Stimulated activated CD8-positive, alpha-beta memory T cell treated with anti-CD3 and anti-CD28 coated beads, Interleukin-12 subunit alpha, Interleukin-12 subunit beta, amount 100 ng/mL, for 24 hours (primary cell): ENCODE data around the gene PTPRD.
"Not testable (repeated sequence)": the region's sequence is repeated elsewhere in the genome, so short reads cannot be mapped to it uniquely, and the experiment has no call there.

Source experiments
- DNase-seq: peaks from one replicate; pipeline ENCODE4 v3.0.0-alpha.2; 2020; ENCODE audit errors: extremely low read depth

PTPRD gene

DNA sequence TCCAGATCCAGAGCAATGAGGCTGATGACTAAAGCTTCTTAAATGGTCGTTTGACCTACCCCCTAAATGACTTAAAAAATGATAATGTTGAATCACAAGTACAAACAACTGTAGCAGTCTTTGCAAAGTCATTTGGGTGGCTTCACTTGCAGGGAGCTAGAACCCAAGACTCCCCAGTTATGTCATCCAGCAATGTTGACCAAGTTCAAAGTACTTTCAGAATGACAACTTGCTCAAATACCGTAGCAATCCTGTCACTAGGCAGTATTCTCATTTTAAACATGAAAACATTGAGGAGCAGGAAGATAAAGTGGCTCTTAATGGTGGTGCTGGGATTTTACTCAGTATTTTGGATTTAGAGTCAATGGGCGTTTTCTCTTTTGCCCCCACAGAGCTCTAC, 1596.2 kb downstream of the PTPRD start:
- no peak for DNase-seq

DNA sequence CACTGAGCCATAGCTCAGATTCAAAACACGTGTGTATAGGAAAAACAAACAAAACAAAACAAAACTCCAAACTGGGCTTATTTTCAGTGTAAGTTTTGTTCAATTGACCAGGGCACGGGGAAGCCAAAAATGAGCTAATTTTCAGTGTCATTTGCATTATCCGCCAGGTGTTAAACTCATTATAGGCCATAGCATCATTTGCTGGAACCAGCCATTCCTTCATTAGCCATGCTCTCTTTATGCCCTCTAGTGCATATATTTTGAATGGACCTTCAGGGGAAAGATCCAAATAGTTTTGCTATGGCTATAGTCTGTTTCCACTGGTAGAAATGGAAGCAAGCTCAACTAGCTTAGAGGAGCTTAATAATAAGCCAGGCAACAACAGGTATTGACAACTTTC, 1608.0 kb downstream of the PTPRD start:
- no peak for DNase-seq

DNA sequence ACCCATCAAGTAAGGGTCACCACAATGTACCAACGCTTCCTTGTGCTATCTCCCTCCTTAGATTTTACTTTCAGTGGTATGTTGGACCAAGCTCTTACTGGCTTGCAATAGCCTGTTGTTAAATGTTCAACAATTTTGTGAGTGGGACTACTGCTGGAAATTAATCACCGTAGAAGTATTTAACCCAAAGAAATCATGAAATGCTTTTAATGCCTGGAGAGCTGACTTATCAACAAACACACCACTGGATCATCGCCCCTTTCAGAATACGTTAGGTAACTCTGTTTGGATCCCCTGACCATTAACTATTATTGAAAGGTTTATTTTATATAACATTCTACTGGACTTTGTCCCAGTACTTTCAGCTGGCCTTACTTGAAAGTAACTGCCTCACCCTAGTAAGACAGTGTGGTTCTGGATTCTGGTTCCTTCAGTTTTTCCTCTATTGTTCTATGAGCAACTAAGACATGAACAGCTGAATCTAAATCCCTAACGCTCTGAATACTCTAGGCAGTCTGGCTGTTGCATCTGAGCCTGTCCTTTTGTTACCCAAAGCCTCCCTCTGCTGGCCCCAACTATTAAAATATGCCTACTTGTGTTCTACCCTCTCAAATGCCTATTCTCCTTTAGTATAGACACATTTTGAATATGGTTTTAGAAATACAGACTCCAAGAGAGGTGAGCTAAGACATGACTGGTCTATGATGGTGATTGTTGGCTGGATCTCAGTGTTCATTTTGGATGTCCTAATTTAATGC, 1609.8 kb downstream of the PTPRD start:
- DNase-seq: no peak

DNA sequence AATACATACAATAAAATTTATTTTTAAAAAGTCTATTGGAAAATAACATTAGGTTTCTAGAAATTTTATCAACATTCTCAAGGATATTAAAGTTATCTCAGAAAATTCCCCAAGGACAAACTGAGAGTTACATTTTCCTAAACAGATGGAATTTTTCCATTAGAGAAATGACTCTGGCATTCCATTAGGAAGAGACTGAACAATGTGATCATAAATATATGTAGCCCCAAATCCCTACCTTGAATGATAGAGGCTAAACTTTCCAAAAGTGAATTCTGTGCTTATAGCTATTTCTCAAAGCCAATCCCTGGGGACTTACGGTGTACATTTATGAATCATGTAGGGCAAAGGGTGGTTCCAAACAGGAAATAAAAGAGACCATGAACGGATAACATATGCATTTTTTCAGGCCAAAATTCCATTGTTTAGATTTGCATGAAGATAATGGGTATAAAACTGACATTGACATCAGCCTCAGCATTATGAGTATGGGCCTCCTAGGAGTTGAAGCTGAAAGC, 1632.2 kb downstream of the PTPRD start:
- no peak for DNase-seq

DNA sequence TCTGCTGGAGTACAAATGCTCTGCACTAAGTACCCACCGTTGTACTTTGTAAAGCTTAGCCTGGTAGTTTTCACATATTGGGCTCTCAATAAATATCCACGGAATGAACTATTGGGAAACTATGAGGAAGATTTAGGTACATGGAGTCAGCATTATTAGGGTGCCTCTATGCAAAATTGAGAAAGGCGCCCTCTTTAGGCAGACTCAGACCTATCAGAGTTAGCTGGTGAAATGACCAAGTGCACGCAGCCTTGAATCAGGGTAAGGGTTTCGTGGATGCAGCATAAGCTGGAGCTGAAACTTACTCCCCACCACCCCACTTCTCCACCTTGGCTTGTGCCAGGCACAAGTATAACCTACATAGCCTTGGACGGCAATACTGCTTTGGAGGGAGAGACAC, 1634.5 kb downstream of the PTPRD start:
- no peak for DNase-seq

DNA sequence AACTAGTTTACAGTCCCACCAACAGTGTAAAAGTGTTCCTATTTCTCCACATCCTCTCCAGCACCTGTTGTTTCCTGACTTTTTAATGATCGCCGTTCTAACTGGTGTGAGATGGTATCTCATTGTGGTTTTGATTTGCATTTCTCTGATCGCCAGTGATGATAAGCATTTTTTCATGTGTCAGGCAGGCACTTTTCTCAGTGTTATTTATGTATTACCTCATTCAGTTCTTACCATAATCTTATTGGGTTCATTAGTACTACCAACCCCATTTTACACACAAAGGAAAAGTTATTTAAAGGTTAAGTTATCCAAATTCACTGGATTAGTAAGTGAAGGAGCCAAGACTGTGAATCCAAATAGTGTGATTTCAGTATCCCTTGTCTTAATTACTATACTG, 1644.5 kb downstream of the PTPRD start:
- DNase-seq: not testable (repeated sequence)

DNA sequence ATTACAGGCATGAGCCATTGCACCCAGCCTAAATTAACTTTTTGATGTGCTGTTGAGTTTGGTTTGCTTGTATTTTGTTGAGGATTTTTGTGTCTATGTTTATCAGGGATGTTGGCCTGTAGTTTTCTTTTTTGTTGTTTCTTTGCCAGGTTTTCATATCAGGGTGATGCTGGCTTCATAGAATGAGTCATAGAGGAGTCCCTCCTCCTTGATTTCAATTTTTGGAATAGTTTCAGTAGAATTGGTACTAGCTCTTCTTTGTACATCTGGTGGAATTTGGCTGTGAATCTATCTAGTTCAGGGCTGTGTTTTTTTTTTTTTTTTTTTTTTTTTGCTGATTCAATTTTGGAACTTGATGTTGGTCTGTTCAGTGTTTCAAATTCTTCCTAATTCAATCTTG, 1648.9 kb downstream of the PTPRD start:
- no peak for DNase-seq

DNA sequence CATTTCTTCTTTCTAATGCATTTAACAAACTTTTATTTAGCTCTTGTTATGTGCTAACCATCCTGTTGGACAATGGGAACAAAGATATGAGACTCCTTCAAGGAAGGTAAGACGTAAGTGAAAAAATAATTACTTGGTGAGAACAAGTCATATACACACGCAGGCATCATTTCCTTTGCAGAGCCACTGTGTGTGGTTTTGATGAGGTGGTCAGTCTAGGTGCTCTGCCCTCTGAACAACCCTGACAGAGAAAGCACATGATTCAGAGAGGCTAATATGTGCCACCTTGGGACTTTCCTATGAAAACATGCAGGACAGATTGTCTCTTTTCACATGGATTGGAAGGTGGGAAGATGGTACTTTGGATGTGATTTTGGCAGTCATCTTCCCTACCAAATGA, 1650.7 kb downstream of the PTPRD start:
- no peak for DNase-seq

DNA sequence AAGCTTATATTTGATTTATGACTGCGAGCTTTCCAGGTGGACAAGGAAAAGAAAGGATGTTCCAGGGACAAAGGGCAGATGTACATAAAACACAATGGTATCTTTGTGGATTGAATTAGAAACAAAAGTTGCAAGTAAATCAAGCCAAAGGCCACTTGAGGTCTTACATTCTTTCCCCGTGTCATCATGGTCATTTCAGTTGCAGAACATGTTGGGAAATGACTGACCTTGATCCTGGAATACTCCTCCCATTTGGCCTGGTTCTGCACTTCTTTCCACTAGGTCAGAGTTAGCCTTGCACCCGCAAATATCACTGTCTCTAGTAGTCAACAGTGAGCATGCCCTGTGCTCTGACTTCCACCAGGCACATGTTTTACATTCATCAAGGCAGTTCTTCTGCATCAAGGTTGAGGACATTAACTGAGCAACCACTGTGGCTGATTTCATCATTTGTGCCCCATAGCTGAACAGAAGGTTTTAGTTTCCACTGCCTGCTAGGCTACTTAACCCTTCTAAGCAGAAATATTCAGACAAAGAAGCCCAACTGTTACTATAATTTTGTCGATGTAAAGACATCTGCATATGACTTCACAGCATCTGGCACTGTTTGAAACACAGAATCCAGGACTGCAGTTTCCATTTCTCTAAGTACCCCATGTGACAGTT, 1651.5 kb downstream of the PTPRD start:
- DNase-seq: no peak

DNA sequence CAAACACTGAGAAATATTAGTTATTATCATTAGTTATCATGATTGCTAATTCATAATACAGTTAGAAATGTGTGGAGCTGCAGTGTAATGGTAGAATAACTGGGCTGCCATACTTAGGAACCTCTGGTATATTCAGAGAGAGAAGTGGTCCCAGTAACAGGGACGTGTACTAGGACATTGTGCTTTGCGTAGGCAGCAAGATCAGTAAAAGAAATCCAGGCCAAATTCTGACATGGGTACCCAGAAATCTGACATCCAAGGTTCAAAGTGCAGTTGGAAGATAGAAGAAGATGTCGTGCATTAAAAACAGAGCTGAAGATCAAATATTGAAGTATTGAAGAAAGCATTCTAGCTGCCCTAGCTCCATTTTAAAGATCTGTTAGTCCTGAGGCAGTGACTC, 1652.5 kb downstream of the PTPRD start:
- DNase-seq: no peak

DNA sequence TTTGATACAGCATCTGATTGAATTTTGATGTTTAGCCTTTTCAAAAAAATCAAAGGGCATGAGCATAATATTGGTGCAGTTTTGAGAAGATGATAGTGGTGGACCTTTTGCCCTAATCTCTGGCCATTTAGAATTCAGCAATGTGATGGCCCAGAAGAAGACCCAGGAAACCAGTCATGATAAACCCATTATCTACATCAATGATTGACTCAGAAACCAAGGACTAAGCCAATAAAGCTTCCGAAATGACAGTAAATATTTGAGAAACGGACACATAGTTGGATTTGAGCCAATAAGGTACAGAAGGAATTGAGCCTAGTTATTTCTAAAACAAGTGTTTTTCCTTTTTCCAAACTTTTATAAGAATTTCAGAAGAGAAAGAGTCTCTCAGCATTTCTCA, 1654.4 kb downstream of the PTPRD start:
- no peak for DNase-seq

DNA sequence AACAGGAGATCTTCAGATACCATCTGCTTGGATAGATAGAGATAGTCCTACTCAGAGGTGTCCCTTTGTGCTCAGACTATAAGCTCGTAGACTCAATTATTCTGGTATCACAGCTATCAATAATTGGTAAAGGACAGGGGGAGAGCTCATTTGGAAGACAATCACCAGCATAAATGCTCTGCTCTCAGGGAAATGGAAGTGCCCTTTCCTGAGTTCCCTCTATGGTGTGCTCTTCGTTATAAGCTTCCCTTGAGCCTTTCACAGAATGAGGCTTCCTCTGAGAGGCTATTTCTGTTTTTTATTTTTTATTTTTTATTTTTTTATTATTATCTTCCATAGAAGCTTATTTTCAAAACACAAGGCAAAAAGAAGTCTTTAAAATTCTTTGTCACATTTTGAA, 1657.5 kb downstream of the PTPRD start:
- no peak for DNase-seq

DNA sequence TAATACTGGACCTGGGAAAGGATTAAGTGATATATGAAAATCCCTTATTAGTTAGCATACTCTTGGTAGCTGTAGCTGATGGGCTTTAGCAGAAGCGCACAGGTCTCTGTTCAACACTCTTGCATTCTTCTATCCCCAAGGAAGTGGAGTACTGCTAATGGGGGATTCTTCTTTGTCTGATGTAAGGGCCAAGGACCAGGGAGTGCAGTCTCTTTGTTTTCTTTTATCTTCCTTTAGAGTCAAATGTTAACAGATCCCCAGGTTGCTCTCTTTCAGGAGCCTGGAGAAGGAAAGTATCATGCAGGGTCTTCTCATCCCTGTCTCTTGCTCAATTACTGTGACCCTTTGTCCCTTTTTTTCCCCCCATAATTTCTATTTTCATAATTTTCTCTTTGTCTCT, 1666.3 kb downstream of the PTPRD start:
- no peak for DNase-seq

DNA sequence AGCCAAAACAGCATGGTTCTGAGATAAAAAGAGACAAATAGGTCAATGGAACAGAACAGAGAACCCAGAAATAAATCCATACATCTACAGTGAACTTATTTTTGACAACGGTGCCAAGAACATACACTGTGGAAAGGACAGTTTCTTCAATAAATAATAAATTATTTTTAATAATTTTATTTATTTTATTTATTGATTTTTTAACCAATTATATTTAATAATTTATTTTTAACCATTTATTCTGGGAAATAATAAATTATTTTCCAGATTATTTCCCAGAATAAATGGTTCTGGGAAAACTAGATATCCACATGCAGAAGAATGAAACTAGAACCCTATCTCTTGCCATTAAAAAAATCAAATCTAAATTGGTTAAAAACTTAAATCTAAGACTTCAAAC, 1669.4 kb downstream of the PTPRD start:
- DNase-seq: no peak

DNA sequence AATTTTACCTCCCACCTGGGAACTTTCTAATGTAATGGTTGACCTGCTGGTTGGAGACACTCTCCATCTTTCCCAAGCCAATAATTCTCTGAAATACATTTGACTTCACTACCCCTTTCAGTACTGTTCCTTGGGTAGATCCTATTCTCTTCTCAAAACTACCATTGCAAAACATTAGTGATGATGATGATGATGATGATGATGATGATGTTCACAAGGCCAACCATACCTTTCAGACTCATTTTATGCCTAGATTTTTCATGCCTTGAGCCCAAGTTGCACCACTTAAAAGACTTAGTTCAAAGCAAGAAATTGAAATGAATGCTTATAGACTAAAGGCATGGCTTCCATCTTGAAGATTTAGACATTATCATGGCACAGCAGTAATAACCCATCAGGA, 1672.2 kb downstream of the PTPRD start:
- no peak for DNase-seq

DNA sequence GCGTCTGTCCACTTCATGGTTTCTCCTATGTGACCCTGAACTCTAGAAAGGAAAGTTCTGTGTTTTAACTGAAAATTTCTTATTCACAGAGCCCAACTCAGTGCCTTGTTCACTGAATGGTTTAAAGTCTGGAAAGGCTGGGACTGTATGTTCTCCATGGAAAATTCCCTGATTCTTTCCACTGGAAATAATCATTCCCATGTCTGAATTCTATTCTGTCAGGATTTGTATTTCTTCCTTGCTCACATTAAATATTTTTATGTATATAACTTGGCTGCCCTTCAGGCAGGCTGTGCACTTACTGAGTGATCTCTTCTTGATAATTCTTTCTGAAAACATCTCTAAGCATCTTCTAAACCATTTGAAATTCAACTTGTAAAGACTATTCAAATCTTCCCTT, 1686.3 kb downstream of the PTPRD start:
- DNase-seq: no peak

DNA sequence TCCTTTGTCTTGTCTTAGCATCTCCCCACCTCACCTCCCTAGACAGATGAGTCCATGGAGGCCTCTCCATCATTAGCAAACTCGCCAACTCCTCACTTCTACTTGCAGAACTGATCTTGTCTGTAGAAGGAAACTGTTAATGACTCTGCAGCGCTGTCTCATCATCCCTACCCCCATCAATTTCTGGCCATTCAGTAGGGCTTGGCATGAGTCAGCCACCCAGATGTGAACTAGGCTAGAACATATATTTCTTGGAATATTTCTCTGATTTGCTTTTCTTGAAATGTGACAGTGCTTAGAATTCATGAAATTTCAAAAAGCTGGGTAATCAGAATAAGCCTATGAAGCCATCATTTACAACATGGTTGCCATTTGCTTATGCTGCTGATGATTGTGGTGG, 1688.2 kb downstream of the PTPRD start:
- no peak for DNase-seq

DNA sequence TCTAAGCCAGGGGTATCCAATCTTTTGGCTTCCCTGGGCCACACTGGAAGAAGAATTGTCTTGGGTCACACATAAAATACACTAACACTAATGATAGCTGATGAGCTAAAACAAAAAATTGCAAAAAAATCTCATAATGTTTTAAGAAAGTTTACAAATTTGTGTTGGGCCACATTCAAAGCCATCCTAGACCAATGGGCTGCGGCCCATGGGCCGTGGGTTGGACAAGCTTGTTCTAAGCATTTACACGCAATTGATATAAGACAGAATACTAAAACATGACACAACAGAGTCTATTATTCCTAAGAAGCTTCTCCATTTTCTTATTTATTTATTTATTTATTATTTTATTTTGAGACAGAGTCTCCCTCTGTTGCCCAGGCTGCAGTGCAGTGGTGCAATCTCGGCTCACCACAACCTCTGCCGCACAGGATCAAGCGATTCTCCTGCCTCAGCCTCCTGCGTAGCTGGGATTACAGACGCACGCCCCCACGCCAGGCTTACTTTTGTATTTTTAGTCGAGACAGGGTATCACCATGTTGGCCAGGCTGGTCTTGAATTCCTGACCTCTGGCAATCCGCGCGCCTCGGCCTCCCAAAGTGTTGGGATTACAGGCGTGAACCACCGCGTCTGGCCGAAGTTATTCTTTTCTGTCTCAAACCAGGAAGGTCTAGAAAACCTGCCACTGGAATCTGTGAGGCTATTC, 1692.2 kb downstream of the PTPRD start:
- DNase-seq: not testable (repeated sequence)

DNA sequence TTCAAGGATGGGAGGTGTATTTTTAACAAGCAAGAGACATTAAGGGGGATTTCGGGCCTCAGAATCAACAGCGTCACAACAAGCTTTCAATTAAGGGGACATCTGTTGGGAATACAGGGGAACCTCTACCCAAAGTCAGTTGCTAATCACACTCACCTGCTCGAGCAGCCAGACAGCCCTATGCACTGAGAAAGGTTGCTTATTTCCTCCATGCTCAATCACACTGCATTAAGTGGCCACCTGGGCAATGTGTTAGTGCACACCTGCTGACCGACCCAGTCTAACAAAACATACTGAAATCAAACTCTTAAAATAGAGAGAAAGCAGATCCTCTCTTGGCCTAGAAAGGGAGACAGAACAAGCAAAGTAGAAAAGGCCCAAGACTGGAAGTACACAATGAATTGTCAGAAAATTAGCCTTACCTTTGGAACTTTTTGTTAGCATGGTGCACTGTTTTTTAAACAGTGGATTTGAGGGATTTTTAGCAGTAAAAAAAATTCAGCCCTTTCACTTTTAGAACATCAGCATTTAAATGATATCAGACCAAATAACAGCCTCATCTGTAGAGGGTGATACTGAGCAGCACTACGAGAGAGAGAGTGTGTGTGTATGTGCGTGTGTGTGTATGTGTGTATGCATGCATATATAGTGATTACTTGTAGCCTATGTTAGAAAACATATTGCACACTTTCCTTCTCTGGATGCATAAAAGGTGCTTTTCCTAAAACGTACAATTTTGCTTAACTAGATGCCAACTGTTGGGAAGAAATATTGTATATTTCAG, 1694.7 kb downstream of the PTPRD start:
- no peak for DNase-seq

DNA sequence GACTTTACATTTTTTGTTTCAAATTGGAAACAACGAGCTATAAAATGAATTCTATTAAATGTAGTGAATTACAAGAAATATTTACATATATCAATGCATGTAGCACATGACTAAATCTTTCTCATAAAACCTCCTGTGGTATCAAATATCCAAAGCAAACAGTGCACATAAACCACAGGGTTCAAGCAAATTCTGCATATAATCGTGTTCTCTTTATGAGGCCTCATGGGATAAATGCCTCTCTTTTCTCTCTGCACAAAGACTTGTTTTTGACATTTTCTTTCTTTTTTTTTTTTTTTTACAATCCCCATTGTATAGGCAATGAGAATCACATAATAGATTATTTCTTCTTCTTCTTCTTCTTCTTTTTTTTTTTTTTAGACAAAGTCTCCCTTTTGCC, 1696.0 kb downstream of the PTPRD start:
- DNase-seq: no peak

DNA sequence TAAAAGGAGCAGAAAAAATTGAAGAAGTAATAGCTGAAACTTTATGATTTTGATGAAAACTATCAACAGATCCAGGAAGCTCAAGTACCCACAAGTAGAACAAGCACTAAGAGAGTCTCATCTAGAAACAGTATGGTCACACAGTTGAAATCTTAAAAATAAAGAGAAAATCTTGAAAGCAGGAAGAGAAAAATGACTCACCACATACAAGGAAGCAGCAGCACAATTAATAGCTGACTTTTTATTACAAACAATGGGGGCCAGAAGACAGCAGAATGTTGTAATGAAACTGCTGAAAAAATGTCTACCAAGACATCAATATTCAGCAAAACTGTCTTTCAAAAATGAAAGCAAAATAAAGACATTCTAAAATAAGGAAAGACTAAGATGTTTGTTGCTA, 1704.9 kb downstream of the PTPRD start:
- no peak for DNase-seq

DNA sequence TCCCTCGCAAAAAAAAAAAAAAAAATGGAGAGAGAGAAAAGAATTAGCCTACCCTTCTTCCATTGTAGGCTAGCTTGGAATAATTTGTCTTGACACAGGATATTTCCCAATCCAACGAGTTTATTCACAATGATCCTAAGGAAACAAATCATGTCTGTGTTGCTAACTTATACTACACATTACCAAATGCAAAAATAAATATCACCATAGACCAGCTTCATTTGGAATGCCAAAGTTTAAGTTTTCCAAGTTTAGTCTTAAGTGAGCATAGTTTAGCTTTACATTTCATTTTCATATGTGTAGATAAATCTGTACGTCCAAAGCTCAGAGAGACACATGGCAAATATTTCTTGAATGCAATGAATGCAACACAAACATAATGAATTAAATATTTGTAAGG, 1707.1 kb downstream of the PTPRD start:
- DNase-seq: no peak
